Adrenal gland (tissue), 12 donors: Measurements from ENCODE around the gene ATRIP. TPM values are rescaled to one million over a fixed set of nuclear protein-coding genes. Genes with fewer than 3 reads are reported as not detected.
"Not testable (repeated sequence)": the region's sequence is repeated elsewhere in the genome, so short reads cannot be mapped to it uniquely, and the experiment has no call there.

Experiments
- DNase-seq, 7 donors: peaks; one replicate each; pipeline ENCODE4 v3.0.0-alpha.2; 2019 to 2020
- H3K27ac ChIP-seq, 5 donors: fragments of 200-600 bp; sonication (generic) in 4 of 5; 1 replicate in 3 of 5; 2 replicates in 2 of 5; pipeline versions ENCODE4 v1.5.1 to v1.8.0; 2016 to 2020; ENCODE audit warnings: mild to moderate bottlenecking in 1 of 5
- H3K27me3 ChIP-seq: fragments of 200-600 bp; 2 replicates; pipeline ENCODE4 v1.8.0; 2021
- H3K36me3 ChIP-seq, 2 donors: fragments of 200-600 bp; replicated peaks in 1 of 2; 1 replicate in 1 of 2; 2 replicates in 1 of 2; pipeline versions ENCODE4 v1.5.1 to v1.8.0; 2018 to 2022
- H3K4me1 ChIP-seq, 2 donors: fragments of 200-600 bp; replicated peaks in 1 of 2; 1 replicate in 1 of 2; 2 replicates in 1 of 2; pipeline versions ENCODE4 v1.5.1 to v1.8.0; 2018 to 2021
- H3K4me3 ChIP-seq, 4 donors: fragments of 200-600 bp; sonication (generic) in 3 of 4; one replicate each; pipeline ENCODE4 v1.5.1; 2016 to 2018
- H3K9me3 ChIP-seq, 3 donors: fragments of 200-600 bp; sonication (generic) in 1 of 3; replicated peaks in 1 of 3; 1 replicate in 2 of 3; 2 replicates in 1 of 3; pipeline versions ENCODE4 v1.5.1 to v1.8.0; 2016 to 2021
- POLR2A ChIP-seq, 2 donors: fragments of 450-650 bp; IDR thresholded peaks; one replicate each; pipeline ENCODE4 v1.6.1; 2017; ENCODE audit warnings: antibody characterized with exemption in 2 of 2, mild to moderate bottlenecking in 2 of 2, moderate library complexity in 1 of 2
- WGBS, 4 donors: extraction: QIAGEN DNeasy Blood & Tissue Kit in 2 of 4; methylation state at CpG; one replicate each; pipeline versions ENCODE4 v1.1.5 to v1.1.7; 2013 to 2017; 5-methylcytosine and 5-hydroxymethylcytosine counted together
- intact Hi-C, 2 donors: fragments of 100-400 bp; cut with DNase I; formaldehyde crosslinking; loops; one replicate each; pipeline versions ENCODE4 v1.14.1 to v1.15.0; 2022 to 2023
- polyA plus RNA-seq, 3 donors: library from polyadenylated mRNA; stranded (reverse); fragments of 200-250 nt in 2 of 3; fragments of 350-450 nt in 1 of 3; fragmentation: Illumina TruSeq in 1 of 3; extraction: RNeasy Lipid Tissue Mini Kit (QIAGEN cat#74804) in 1 of 3; gene quantifications; one replicate each; pipeline ENCODE4 v1.2.3, GENCODE V29; 2013 to 2014
- total RNA-seq, 9 donors: library from RNA; depleted of rRNA in 4 of 9; stranded (reverse); fragments of >200 nt in 4 of 9; fragments of 120-200 nt in 1 of 9; fragmentation: NEBNext Ultra II Directional in 1 of 9; extraction: Animal tissue kit (Norgen Biotek cat#: 25700) in 1 of 9; gene quantifications; one replicate each; pipeline versions ENCODE4 v1.1.0 to v1.2.4, GENCODE V29; 2013 to 2023
- TF ChIP-seq, protein P1 (sequence below), 6 experiments: fragments of 450-650 bp in 4 of 6; fragments of 200-600 bp in 2 of 6; sonication (generic) in 1 of 6; IDR thresholded peaks; 1 replicate in 5 of 6; 2 replicates in 1 of 6; pipeline versions ENCODE4 v1.5.1 to v1.8.0; 2016 to 2021; ENCODE audit warnings: antibody characterized with exemption in 6 of 6, mild to moderate bottlenecking in 2 of 6, moderate library complexity in 1 of 6
- donor health status: healthy with polysubstance abuse.
- donor health status: Bipolar disorder and iron deficiency.
- donor health status: DM: yes; HTN: yes; CAD: no.
- donor health status: DM: no; HTN: no; CAD: no.
- donor health status: DM: no; HTN: no; CAD: no.
- donor health status: DM: yes; HTN: yes; CAD: no.

Gene ATRIP
- total and polyA plus RNA-seq, 12 donors = 5.1 to 15.9 (median 6.8) TPM

DNA sequence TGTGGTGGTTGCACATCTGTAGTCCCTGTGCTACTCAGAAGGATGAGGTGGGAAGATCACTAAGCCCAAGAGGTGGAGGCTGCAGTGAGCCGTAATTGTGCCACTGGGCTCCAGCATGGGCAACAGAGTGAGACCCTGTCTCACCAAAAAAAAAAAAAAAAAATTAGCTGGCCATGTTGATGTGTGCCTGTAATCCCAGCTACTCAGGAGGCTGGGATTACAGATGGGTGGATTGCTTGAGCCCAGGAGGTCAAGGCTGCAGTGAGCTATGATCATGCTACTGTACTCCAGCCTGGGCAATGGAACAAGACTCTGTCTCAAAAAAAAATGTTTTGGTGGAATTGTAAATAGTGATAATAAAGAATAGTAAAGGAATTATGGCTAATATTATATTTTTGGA is 9.9 kb downstream of the ATRIP start:
- Histone ChIP-seq H3K36me3 (peaks cover 0 to 89% of the 10 kb centered on the region in 2 donors), H3K27me3 (no peaks in the 10 kb centered on the region), H3K4me1 (no peaks in the 10 kb centered on the region), H3K4me3 (no peak overlapping the region), H3K9me3 (no peaks in the 10 kb centered on the region), H3K27ac (no peak overlapping the region)
- TF ChIP-seq, protein P1, sequence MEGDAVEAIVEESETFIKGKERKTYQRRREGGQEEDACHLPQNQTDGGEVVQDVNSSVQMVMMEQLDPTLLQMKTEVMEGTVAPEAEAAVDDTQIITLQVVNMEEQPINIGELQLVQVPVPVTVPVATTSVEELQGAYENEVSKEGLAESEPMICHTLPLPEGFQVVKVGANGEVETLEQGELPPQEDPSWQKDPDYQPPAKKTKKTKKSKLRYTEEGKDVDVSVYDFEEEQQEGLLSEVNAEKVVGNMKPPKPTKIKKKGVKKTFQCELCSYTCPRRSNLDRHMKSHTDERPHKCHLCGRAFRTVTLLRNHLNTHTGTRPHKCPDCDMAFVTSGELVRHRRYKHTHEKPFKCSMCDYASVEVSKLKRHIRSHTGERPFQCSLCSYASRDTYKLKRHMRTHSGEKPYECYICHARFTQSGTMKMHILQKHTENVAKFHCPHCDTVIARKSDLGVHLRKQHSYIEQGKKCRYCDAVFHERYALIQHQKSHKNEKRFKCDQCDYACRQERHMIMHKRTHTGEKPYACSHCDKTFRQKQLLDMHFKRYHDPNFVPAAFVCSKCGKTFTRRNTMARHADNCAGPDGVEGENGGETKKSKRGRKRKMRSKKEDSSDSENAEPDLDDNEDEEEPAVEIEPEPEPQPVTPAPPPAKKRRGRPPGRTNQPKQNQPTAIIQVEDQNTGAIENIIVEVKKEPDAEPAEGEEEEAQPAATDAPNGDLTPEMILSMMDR (IDR thresholded peaks at IDR 0.05) = no peak
- TF ChIP-seq POLR2A (IDR thresholded peaks at IDR 0.05) = no peak
- intact Hi-C loops = no loop called here
- WGBS, 4 donors = 89 to 100% (median 93%) methylated on average over 1 of the region's 1 CpG
- DNase-seq = no peak

DNA sequence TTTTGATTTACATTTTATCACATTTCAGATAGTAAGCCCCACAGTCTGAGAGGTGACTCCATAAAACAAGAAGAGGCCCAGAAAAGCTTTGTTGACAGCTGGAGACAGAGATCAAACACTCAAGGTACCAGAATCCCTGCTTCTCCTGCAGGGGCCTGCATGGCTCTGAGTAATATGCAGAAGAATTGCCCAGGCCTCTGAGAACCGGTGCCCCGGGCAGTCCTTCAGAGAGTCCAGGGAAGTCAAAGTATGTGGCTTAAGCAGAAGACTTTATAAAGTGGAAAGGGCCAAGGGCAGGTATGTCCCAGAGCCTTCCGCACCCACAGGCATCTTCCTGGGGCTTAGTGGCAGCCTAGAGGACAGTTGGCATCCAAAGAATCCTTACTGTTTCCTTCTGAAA is 12.8 kb downstream of the ATRIP start:
- WGBS, 4 donors = 88 to 99% (median 96%) methylated on average over 3 of the region's 3 CpGs
- no peak for DNase-seq
- Histone ChIP-seq H3K4me3 (no peak overlapping the region), H3K27me3 (no peaks in the 10 kb centered on the region), H3K27ac (no peak overlapping the region), H3K9me3 (no peaks in the 10 kb centered on the region), H3K4me1 (no peaks in the 10 kb centered on the region), H3K36me3 (peaks cover 0 to 72% of the 10 kb centered on the region in 2 donors)
- intact Hi-C loops = no loop called here
- TF ChIP-seq POLR2A (IDR thresholded peaks at IDR 0.05) = no peak

DNA sequence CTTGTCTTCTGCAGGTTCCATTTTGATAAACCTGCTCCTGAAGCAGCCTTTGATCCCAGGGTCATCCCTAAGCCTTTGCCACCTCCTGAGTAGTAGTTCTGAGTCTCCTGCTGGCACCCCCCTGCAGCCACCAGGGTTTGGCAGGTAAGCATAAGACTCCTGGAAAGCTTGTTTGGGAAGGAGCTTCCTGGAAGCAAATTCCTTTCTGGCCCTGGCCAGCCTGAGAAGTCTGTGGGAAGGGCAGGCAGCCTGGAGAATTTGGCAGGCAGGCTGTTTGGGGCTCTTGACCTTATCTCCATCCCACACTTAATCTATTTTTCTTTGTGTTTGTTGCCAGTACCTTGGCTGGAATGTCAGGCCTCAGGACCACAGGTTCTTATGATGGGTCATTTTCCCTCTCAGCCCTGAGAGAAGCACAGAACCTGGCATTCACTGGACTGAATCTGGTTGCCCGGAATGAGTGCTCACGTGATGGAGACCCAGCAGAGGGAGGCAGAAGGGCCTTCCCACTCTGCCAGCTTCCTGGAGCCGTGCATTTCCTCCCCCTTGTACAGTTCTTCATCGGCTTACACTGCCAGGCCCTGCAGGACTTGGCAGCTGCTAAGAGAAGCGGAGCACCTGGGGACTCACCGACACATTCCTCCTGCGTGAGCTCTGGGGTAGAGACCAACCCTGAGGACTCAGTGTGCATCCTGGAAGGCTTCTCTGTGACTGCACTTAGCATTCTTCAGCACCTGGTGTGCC is 13.4 kb downstream of the ATRIP start:
- DNase-seq = no peak
- H3K27ac ChIP-seq = no peak overlapping the region
- intact Hi-C loops = loop anchor here in 1 of 2 donors (5.0 kb wide), 1 partner anchor 92 kb away; no protein-coding TSS in a partner anchor
- no peaks in the 10 kb centered on the region for H3K27me3 ChIP-seq
- 84 to 90% (median 88%) methylated on average over 3 to 7 of the region's 7 CpGs for WGBS, 4 donors
- no peak overlapping the region for H3K4me3 ChIP-seq
- TF ChIP-seq, protein P1 (IDR thresholded peaks at IDR 0.05) = no peak
- no peak for TF ChIP-seq POLR2A (IDR thresholded peaks at IDR 0.05)
- peaks cover 0 to 71% of the 10 kb centered on the region in 2 donors for H3K36me3 ChIP-seq
- H3K9me3 ChIP-seq = no peaks in the 10 kb centered on the region
- peaks cover under 1 to 3% of the 10 kb centered on the region in 2 donors for H3K4me1 ChIP-seq

DNA sequence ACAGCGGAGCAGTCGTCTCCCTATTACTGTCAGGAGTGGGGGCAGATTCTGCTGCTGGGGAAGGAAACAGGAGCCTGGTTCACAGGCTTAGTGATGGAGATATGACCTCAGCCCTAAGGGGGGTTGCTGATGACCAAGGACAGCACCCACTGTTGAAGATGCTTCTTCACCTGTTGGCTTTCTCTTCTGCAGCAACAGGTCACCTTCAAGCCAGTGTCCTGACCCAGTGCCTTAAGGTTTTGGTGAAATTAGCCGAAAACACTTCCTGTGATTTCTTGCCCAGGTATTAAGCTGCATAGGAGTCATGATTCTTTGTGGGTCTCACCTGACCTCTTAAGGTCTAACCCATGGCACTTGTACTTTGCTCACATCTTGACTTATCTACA is 14.0 kb downstream of the ATRIP start:
- Histone ChIP-seq H3K9me3 (no peaks in the 10 kb centered on the region), H3K4me1 (peaks cover 5 to 8% of the 10 kb centered on the region in 2 donors), H3K4me3 (no peak overlapping the region), H3K27me3 (no peaks in the 10 kb centered on the region), H3K27ac (no peak overlapping the region), H3K36me3 (peaks cover 0 to 66% of the 10 kb centered on the region in 2 donors)
- 82 to 97% (median 93%) methylated on average over 3 of the region's 3 CpGs for WGBS, 4 donors
- TF ChIP-seq, protein P1 (IDR thresholded peaks at IDR 0.05) = no peak
- no peak for TF ChIP-seq POLR2A (IDR thresholded peaks at IDR 0.05)
- intact Hi-C loops = loop anchor here in 1 of 2 donors (5.0 kb wide), 1 partner anchor 92 kb away; no protein-coding TSS in a partner anchor
- no peak for DNase-seq

DNA sequence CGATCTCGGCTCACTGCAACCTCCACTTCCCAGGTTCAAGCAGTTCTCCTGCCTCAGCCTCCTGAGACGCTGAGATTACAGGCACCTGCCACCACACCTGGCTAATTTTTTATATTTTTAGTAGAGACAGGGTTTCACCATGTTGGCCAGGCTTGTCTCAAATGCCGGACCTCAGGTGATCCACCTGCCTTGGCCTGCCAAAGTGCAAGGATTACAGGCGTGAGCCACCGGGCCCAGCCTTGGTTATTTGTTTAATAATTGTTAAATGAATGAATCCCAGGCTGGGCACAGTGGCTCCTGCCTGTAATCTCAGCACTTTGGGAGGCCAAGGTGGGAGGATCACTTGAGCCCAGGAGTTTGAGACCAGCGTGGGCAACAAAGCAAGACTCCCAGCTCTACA is 15.2 kb downstream of the ATRIP start:
- H3K27ac ChIP-seq, H3K4me3 ChIP-seq, DNase-seq, H3K27me3 ChIP-seq, H3K9me3 ChIP-seq: not testable (repeated sequence)
- whole genome bisulfite sequencing, 4 donors = 91 to 98% (median 93%) methylated on average over 7 of the region's 7 CpGs
- Histone ChIP-seq H3K4me1 (peaks cover 14 to 15% of the 10 kb centered on the region in 2 donors), H3K36me3 (peaks cover 0 to 57% of the 10 kb centered on the region in 2 donors)
- intact Hi-C loops = loop anchor here in 1 of 2 donors (5.0 kb wide), 1 partner anchor 91 kb away; no protein-coding TSS in a partner anchor
